Calu3 (cell line): ENCODE measurements around the gene AASDHPPT. TPM values are rescaled to one million over a fixed set of nuclear protein-coding genes. Genes with fewer than 3 reads are reported as not detected.

ENCODE experiments used
- BruUV-seq: library from RNA; stranded (reverse); fragments of 400-500 nt; replicated peaks from 2 replicates; lab custom pipeline; 2021; lab: Mats Ljungman, UMichigan
- CTCF ChIA-PET: fragments of 300-600 bp; sonication (Branson Sonifier 250); formaldehyde crosslinking; loops from one replicate; lab custom pipeline; 2022; ENCODE audit warnings: antibody characterized with exemption; lab: Charles Lee
- DNase-seq: peaks from one replicate; pipeline ENCODE4 v3.0.0; 2022
- H3K27ac Mint-ChIP-seq: one replicate; pipeline ENCODE4 v1.8.0; 2022; ENCODE audit warnings: mixed read lengths; ENCODE audit not compliant: unreplicated experiment
- H3K27me3 Mint-ChIP-seq: one replicate; pipeline ENCODE4 v1.8.0; 2022; ENCODE audit warnings: mixed read lengths; ENCODE audit not compliant: unreplicated experiment
- H3K36me3 Mint-ChIP-seq: one replicate; pipeline ENCODE4 v1.8.0; 2022; ENCODE audit warnings: mild to moderate bottlenecking, moderate library complexity, mixed read lengths; ENCODE audit not compliant: insufficient read depth, unreplicated experiment
- H3K4me1 Mint-ChIP-seq: one replicate; pipeline ENCODE4 v1.8.0; 2022; ENCODE audit warnings: mild to moderate bottlenecking, low read depth, mixed read lengths; ENCODE audit not compliant: unreplicated experiment
- H3K4me3 Mint-ChIP-seq: one replicate; pipeline ENCODE4 v1.8.0; 2022; ENCODE audit warnings: mild to moderate bottlenecking, low read depth, moderate library complexity, mixed read lengths; ENCODE audit not compliant: unreplicated experiment
- H3K9me3 Mint-ChIP-seq: one replicate; pipeline ENCODE4 v1.8.0; 2022; ENCODE audit warnings: low read depth, mixed read lengths; ENCODE audit not compliant: unreplicated experiment
- CTCF ChIP-seq: fragments of 200-600 bp; IDR thresholded peaks from one replicate; pipeline ENCODE4 v1.8.0; 2022; ENCODE audit warnings: antibody characterized with exemption; ENCODE audit not compliant: unreplicated experiment
- intact Hi-C: fragments of 100-400 bp; cut with micrococcal nuclease; formaldehyde crosslinking; loops from one replicate; pipeline ENCODE4 v1.10.0; 2022; ENCODE audit not compliant: unreplicated experiment
- total RNA-seq: library from RNA; stranded (reverse); gene quantifications from 2 replicates; pipeline ENCODE4 v1.2.3, GENCODE V29; 2022

Gene AASDHPPT
- total RNA-seq, 1 experiment from 2014 or later: 24.9 TPM

GRCh38 chr11:106076171-106076918, 1.1 kb upstream of the AASDHPPT start:
- H3K27me3 Mint-ChIP-seq: no peaks in the 10 kb centered on the region
- peak overlapping the region; percentile 86 for H3K4me3 Mint-ChIP-seq
- DNase-seq: peak; percentile 2
- H3K36me3 Mint-ChIP-seq: peaks cover 24% of the 10 kb centered on the region
- CTCF ChIA-PET: interaction anchor here (0.9 kb wide), 1 partner anchor 13 kb away, joined by 3 read pairs; no protein-coding TSS in a partner anchor
- H3K9me3 Mint-ChIP-seq: no peaks in the 10 kb centered on the region
- intact Hi-C loops: loop anchor here (5.0 to 10.0 kb wide), 2 partner anchors 54 to 142 kb away; partner anchors contain the start of gene MSANTD4
- H3K4me1 Mint-ChIP-seq: peaks cover 17% of the 10 kb centered on the region
- TF ChIP-seq CTCF: no peak
- H3K27ac Mint-ChIP-seq: peak overlapping the region; percentile 84
- BruUV-seq: no TSS peak

- peak; percentile 93 for DNase-seq
- H3K36me3 Mint-ChIP-seq: peaks cover 24% of the 10 kb centered on the region
- peaks cover 17% of the 10 kb centered on the region for H3K4me1 Mint-ChIP-seq
- CTCF ChIA-PET: interaction anchor here (0.6 to 0.9 kb wide), 3 partner anchors 13 to 1346 kb away, joined by 3 to 4 read pairs (median 3); no protein-coding TSS in a partner anchor
- H3K9me3 Mint-ChIP-seq: no peaks in the 10 kb centered on the region
- no TSS peak for BruUV-seq
- no peaks in the 10 kb centered on the region for H3K27me3 Mint-ChIP-seq
- peak within 1 kb of the TSS; percentile 84 for H3K27ac Mint-ChIP-seq
- intact Hi-C loops: loop anchor here (5.0 to 10.0 kb wide), 2 partner anchors 55 to 142 kb away; partner anchors contain the start of gene MSANTD4
- no peak for TF ChIP-seq CTCF
- peak within 1 kb of the TSS; percentile 86 for H3K4me3 Mint-ChIP-seq
Measured at GRCh38 chr11:106076919-106077608, 398 bp upstream of the AASDHPPT start, which contains the start of gene KBTBD3. Gene KBTBD3 (minus strand): TSS chr11:106077347. CDS start chr11:106059097, 18,250 bp downstream.

- H3K9me3 Mint-ChIP-seq: no peaks in the 10 kb centered on the region
- peaks cover 16% of the 10 kb centered on the region for H3K4me1 Mint-ChIP-seq
- no peak for TF ChIP-seq CTCF
- DNase-seq: no peak
- BruUV-seq: no TSS peak
- peaks cover 18% of the 10 kb centered on the region for H3K36me3 Mint-ChIP-seq
- no peaks in the 10 kb centered on the region for H3K27me3 Mint-ChIP-seq
- CTCF ChIA-PET: no interaction called here
- H3K4me3 Mint-ChIP-seq: no peak overlapping the region
- intact Hi-C loops: loop anchor here (10.0 kb wide), 1 partner anchor 933 kb away; the partner anchor contains the start of gene GUCY1A2
- H3K27ac Mint-ChIP-seq: no peak overlapping the region
Measured at GRCh38 chr11:106082096-106082495, 4.6 kb downstream of the AASDHPPT start.

- TF ChIP-seq CTCF: no peak
- intact Hi-C loops: loop anchor here (2.0 to 10.0 kb wide), 2 partner anchors 929 to 951 kb away; partner anchors contain the start of gene GUCY1A2
- Mint-ChIP-seq H3K9me3 (no peaks in the 10 kb centered on the region), H3K4me1 (peaks cover 14% of the 10 kb centered on the region), H3K27me3 (no peaks in the 10 kb centered on the region), H3K4me3 (no peak overlapping the region), H3K27ac (peak overlapping the region; percentile 48), H3K36me3 (peaks cover 4% of the 10 kb centered on the region)
- CTCF ChIA-PET: no interaction called here
- no peak for DNase-seq
- no TSS peak for BruUV-seq
Measured at GRCh38 chr11:106086135-106086534, 8.7 kb downstream of the AASDHPPT start.
